MM.1S (cell line): Measurements from ENCODE around the gene IMMP2L.

ENCODE experiments used
- DNase-seq: peaks from one replicate; pipeline ENCODE4 v3.0.0-alpha.2; 2015
- H2AFZ ChIP-seq: fragments of 300-600 bp; sonication (generic); 2 replicates; pipeline ENCODE4 v1.6.0; 2016; ENCODE audit warnings: antibody characterized with exemption, low read length
- H3F3A ChIP-seq: fragments of 300-600 bp; sonication (generic); 2 replicates; pipeline ENCODE4 v1.6.1; 2016; ENCODE audit warnings: mild to moderate bottlenecking, antibody characterized with exemption, low read length, moderate library complexity, mixed read lengths; ENCODE audit not compliant: insufficient read depth
- H3K27ac ChIP-seq: fragments of 300-600 bp; sonication (generic); 2 replicates; pipeline ENCODE4 v1.5.1; 2016; ENCODE audit warnings: mild to moderate bottlenecking, low read length
- H3K27me3 ChIP-seq: fragments of 300-600 bp; sonication (generic); replicated peaks from 2 replicates; pipeline ENCODE4 v1.6.0; 2016; ENCODE audit warnings: low read length; ENCODE audit not compliant: insufficient read depth
- H3K36me3 ChIP-seq: fragments of 300-600 bp; sonication (generic); replicated peaks from 2 replicates; pipeline ENCODE4 v1.6.1; 2016; ENCODE audit warnings: mild to moderate bottlenecking, low read length, mixed read lengths; ENCODE audit not compliant: insufficient read depth
- H3K4me1 ChIP-seq: fragments of 300-600 bp; sonication (generic); 2 replicates; pipeline ENCODE4 v1.6.1; 2016; ENCODE audit warnings: low read length, mixed read lengths
- H3K4me2 ChIP-seq: fragments of 300-600 bp; sonication (generic); 2 replicates; pipeline ENCODE4 v1.6.0; 2016; ENCODE audit warnings: low read depth, low read length
- H3K4me3 ChIP-seq: fragments of 300-600 bp; sonication (generic); 2 replicates; pipeline ENCODE4 v1.5.1; 2016; ENCODE audit warnings: low read length, mixed read lengths
- H3K79me2 ChIP-seq: fragments of 300-600 bp; sonication (generic); 2 replicates; pipeline ENCODE4 v1.6.1; 2016; ENCODE audit warnings: mixed run types, low read length, mixed read lengths
- H3K9ac ChIP-seq: fragments of 300-600 bp; sonication (generic); 2 replicates; pipeline ENCODE4 v1.6.1; 2016; ENCODE audit warnings: low read length, mixed read lengths
- H3K9me2 ChIP-seq: fragments of 300-600 bp; sonication (generic); replicated peaks from 2 replicates; pipeline ENCODE4 v1.6.1; 2016; ENCODE audit warnings: mild to moderate bottlenecking, low read length, mixed read lengths; ENCODE audit not compliant: insufficient read depth
- H3K9me3 ChIP-seq: fragments of 300-600 bp; sonication (generic); replicated peaks from 2 replicates; pipeline ENCODE4 v1.6.1; 2016; ENCODE audit warnings: mild to moderate bottlenecking, low read length, mixed read lengths; ENCODE audit not compliant: insufficient read depth
- H4K20me1 ChIP-seq: fragments of 300-600 bp; sonication (generic); 2 replicates; pipeline ENCODE4 v1.6.1; 2016; ENCODE audit warnings: mild to moderate bottlenecking, low read length, moderate library complexity, mixed read lengths; ENCODE audit not compliant: insufficient read depth
- CTCF ChIP-seq: fragments of 300-600 bp; sonication (generic); IDR thresholded peaks from 2 replicates; pipeline ENCODE4 v1.5.1; 2016; ENCODE audit warnings: antibody characterized with exemption, low read length, mixed read lengths
- EZH2 ChIP-seq: fragments of 300-600 bp; sonication (generic); optimal IDR thresholded peaks from 2 replicates; pipeline ENCODE3; 2017; ENCODE audit warnings: low read depth, mild to moderate bottlenecking, antibody characterized with exemption, low read length, mixed read lengths
- EZH2phosphoT487 ChIP-seq: fragments of 300-600 bp; sonication (generic); IDR thresholded peaks from 2 replicates; pipeline ENCODE4 v1.6.1; 2018; ENCODE audit warnings: antibody characterized with exemption, low read length

Gene IMMP2L

GRCh38 chr7:110762546-110763225, 799.6 kb downstream of the IMMP2L start:
- Histone ChIP-seq H3K9ac (no peak overlapping the region), H3K9me3 (no peaks in the 10 kb centered on the region), H3K4me2 (no peak overlapping the region), H3K27me3 (no peaks in the 10 kb centered on the region), H3K36me3 (no peaks in the 10 kb centered on the region), H3K79me2 (no peaks in the 10 kb centered on the region), H4K20me1 (no peaks in the 10 kb centered on the region), H3F3A (no peaks in the 10 kb centered on the region), H3K27ac (no peak overlapping the region), H2AFZ (no peak overlapping the region), H3K4me3 (no peak overlapping the region), H3K9me2 (no peaks in the 10 kb centered on the region), H3K4me1 (no peaks in the 10 kb centered on the region)
- DNase-seq = no peak
- TF ChIP-seq CTCF = no peak
- TF ChIP-seq EZH2phosphoT487 = no peak
- TF ChIP-seq EZH2 = no peak

- Histone ChIP-seq H3K4me1 (no peaks in the 10 kb centered on the region), H3K27ac (no peak overlapping the region), H3F3A (no peaks in the 10 kb centered on the region), H3K79me2 (no peaks in the 10 kb centered on the region), H3K36me3 (no peaks in the 10 kb centered on the region), H3K4me2 (no peak overlapping the region), H3K9me2 (no peaks in the 10 kb centered on the region), H3K4me3 (no peak overlapping the region), H2AFZ (no peak overlapping the region), H3K9me3 (no peaks in the 10 kb centered on the region), H4K20me1 (no peaks in the 10 kb centered on the region), H3K9ac (no peak overlapping the region), H3K27me3 (no peaks in the 10 kb centered on the region)
- DNase-seq = no peak
- TF ChIP-seq EZH2 = no peak
- TF ChIP-seq CTCF = no peak
- no peak for TF ChIP-seq EZH2phosphoT487
These were observed 802.0 kb downstream of the IMMP2L start for GRCh38 chr7:110760341-110760740.

- Histone ChIP-seq H3K4me1 (no peaks in the 10 kb centered on the region), H3K27me3 (no peaks in the 10 kb centered on the region), H3K79me2 (no peaks in the 10 kb centered on the region), H3K9me2 (no peaks in the 10 kb centered on the region), H3K4me3 (no peak overlapping the region), H3F3A (no peaks in the 10 kb centered on the region), H4K20me1 (no peaks in the 10 kb centered on the region), H3K36me3 (no peaks in the 10 kb centered on the region), H2AFZ (no peak overlapping the region), H3K9me3 (no peaks in the 10 kb centered on the region), H3K4me2 (no peak overlapping the region), H3K9ac (no peak overlapping the region), H3K27ac (no peak overlapping the region)
- TF ChIP-seq EZH2 (no peak), EZH2phosphoT487 (no peak), CTCF (no peak)
- no peak for DNase-seq
These were observed 803.2 kb downstream of the IMMP2L start for GRCh38 chr7:110759069-110759468.
